ENCODE results near the gene CDKN3.
"Not testable (repeated sequence)": the region's sequence is repeated elsewhere in the genome, so short reads cannot be mapped to it uniquely, and the experiment has no call there.

Gene CDKN3

DNA sequence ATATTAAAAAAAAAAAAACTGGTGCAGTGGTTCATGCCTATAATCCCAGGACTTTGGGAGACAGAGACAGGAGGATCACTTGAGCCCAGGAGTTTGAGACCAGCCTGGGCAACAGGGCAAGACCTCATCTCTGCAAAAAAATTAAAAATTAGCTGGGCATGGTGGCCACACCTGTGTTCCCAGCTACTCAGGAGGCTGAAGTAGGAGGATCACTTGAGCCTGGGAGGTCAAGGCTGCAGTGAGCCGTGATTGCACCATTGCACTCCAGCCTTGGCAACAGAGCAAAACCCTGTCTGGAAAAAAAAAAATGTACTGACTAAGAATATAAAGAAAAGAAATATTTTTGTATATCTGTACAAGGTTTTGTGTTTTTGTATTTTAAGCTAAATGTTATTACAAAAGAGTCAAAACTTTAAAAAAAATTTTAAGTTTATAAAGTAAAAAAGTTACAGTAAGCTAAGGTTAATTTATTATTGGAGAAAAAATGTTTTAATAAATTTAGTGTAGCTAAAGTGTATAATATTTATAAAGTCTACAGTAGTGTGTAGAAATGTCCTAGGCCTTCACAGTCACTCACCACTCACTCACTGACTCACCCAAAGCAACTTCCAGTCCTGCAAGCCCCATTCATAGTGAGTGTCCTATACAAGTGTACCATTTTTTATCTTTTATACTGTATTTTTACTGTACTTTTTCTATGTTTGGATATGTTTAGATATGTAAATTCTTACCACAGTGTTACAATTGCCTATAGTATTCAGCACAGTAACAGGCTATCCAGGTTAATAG, 60.2 kb downstream of the CDKN3 start:
- not testable (repeated sequence) for DNase-seq (ENCODE audit: low spot score)

DNA sequence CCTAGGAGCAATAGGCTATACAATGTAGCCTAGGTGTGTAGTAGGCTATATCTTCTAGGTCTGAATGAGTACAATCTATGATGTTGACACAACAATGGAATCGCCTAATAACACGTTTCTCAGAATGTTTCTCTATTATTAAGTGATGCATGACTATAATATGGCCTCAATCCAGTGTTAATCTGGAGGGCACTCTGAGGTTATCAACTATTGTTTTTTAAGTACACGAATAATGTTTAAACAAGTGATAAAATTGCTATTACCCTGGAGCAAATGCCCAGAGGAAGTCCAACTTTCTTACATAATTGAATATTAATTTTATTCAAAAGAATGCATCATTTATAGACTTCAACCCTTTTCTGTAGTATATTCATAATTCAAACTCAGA, 60.8 kb downstream of the CDKN3 start:
- DNase-seq (ENCODE audit: low spot score) = no peak

- DNase-seq (ENCODE audit: low spot score) = not testable (repeated sequence)
Measured at GRCh38 chr14:54458536-54458935, 61.7 kb downstream of the CDKN3 start.

GRCh38 chr14:54459106-54459505, 62.3 kb downstream of the CDKN3 start:
- no peak for DNase-seq (ENCODE audit: low spot score)

DNA sequence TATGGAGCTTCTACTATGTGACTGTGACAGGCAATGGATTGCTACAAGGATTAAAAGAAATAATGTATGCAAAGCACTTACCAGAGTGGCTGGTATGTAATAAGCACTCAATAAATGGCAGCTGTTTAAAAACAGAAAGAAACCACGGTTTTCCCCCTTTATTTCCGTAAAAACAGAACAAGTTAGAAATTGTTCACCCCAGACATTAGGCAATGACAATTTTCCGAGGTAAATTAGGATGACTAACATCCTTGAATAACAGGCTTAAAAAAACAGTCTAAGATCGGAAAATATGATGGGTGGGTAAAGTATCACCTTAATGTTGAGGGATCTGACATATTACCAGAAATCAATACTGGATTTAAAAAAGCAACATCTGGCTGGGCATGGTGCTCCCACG, 65.2 kb downstream of the CDKN3 start:
- DNase-seq (ENCODE audit: low spot score) = no peak

DNA sequence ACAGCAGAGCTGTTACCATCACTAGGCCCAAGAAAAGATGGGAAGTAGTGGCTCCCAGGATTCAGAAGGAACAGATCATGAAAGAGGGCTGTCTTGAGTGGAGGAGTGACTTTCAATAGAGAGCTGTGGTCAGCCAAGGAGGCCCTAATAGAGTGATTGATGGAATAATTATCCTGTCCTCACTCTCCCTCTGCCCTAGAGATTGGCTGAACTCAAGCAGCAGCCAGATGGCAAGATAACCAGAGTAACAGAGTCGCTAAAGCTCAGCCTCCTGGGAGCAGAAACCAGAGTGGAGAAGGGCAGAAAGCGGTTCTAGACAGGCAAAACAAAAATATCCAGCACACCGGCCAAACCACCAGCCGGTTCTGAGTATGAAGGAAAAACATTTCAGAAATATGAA, 68.8 kb downstream of the CDKN3 start:
- DNase-seq (ENCODE audit: low spot score) = no peak

GRCh38 chr14:54467280-54467679, 70.5 kb downstream of the CDKN3 start:
- no peak for DNase-seq (ENCODE audit: low spot score)

All from kidney tubule cell (primary cell).